Activated T-helper 1 cell treated with anti-CD3 and anti-CD28 coated beads, Interleukin-12 subunit alpha, Interleukin-12 subunit beta, Interleukin-2, Interleukin-4 antibody, amounts not matched to agents 30 ng/mL and 10 ng/mL and 1 ng/mL, durations not matched to agents 14 hours and 24 hours and 36 hours (primary cell): ENCODE data around the gene APMAP. TPM values are rescaled to one million over a fixed set of nuclear protein-coding genes. Genes with fewer than 3 reads are reported as not detected.

Experiments used
- DNase-seq: peaks from one replicate; pipeline ENCODE4 v3.0.0; 2021; ENCODE audit warnings: low spot score
- H3K27ac Mint-ChIP-seq: one replicate; pipeline ENCODE4 v1.8.0; 2021; ENCODE audit warnings: mild to moderate bottlenecking, mixed read lengths
- H3K27me3 Mint-ChIP-seq: one replicate; pipeline ENCODE4 v1.8.0; 2022; ENCODE audit warnings: mild to moderate bottlenecking, moderate library complexity, mixed read lengths; ENCODE audit not compliant: insufficient read depth
- H3K36me3 Mint-ChIP-seq: one replicate; pipeline ENCODE4 v1.8.0; 2021; ENCODE audit warnings: low read depth, mixed read lengths
- H3K4me1 Mint-ChIP-seq: one replicate; pipeline ENCODE4 v1.8.0; 2021; ENCODE audit warnings: low read depth, mixed read lengths
- H3K4me3 Mint-ChIP-seq: one replicate; pipeline ENCODE4 v1.8.0; 2021; ENCODE audit warnings: mild to moderate bottlenecking, moderate library complexity, mixed read lengths
- H3K9me3 Mint-ChIP-seq: one replicate; pipeline ENCODE4 v1.8.0; 2021; ENCODE audit warnings: mixed read lengths
- intact Hi-C: fragments of 100-400 bp; cut with micrococcal nuclease; formaldehyde crosslinking; loops from one replicate; pipeline ENCODE4 v1.15.1; 2024
- total RNA-seq: library from RNA; stranded (reverse); gene quantifications from 2 replicates; pipeline ENCODE4 v1.2.3, GENCODE V29; 2022

Gene APMAP
- total RNA-seq, 1 donor from 2014 or later, result 58.7 TPM

- peaks cover 91% of the 10 kb centered on the region for H3K4me1 Mint-ChIP-seq
- no peaks in the 10 kb centered on the region for H3K9me3 Mint-ChIP-seq
- intact Hi-C loops, result no loop called here
- no peak for DNase-seq
- no peaks in the 10 kb centered on the region for H3K27me3 Mint-ChIP-seq
- H3K4me3 Mint-ChIP-seq, result no peak overlapping the region
- peaks cover 50% of the 10 kb centered on the region for H3K36me3 Mint-ChIP-seq
- no peak overlapping the region for H3K27ac Mint-ChIP-seq
Observed at GRCh38 chr20:24987244-24987643, 5.3 kb downstream of the APMAP start.

- DNase-seq, result no peak
- H3K27ac Mint-ChIP-seq, result no peak overlapping the region
- intact Hi-C loops, result no loop called here
- H3K27me3 Mint-ChIP-seq, result no peaks in the 10 kb centered on the region
- H3K4me1 Mint-ChIP-seq, result peaks cover 91% of the 10 kb centered on the region
- H3K4me3 Mint-ChIP-seq, result no peak overlapping the region
- no peaks in the 10 kb centered on the region for H3K9me3 Mint-ChIP-seq
- peaks cover 52% of the 10 kb centered on the region for H3K36me3 Mint-ChIP-seq
Observed at GRCh38 chr20:24986436-24987015, 6.0 kb downstream of the APMAP start.

- no peaks in the 10 kb centered on the region for H3K27me3 Mint-ChIP-seq
- intact Hi-C loops, result no loop called here
- peaks cover 91% of the 10 kb centered on the region for H3K4me1 Mint-ChIP-seq
- H3K4me3 Mint-ChIP-seq, result no peak overlapping the region
- DNase-seq, result no peak
- peaks cover 58% of the 10 kb centered on the region for H3K36me3 Mint-ChIP-seq
- no peaks in the 10 kb centered on the region for H3K9me3 Mint-ChIP-seq
- no peak overlapping the region for H3K27ac Mint-ChIP-seq
Observed at GRCh38 chr20:24985802-24986201, 6.7 kb downstream of the APMAP start.

GRCh38 chr20:24984961-24985640 lies 7.5 kb downstream of the APMAP start:
- Mint-ChIP-seq H3K36me3 (peaks cover 59% of the 10 kb centered on the region), H3K9me3 (peaks cover 2% of the 10 kb centered on the region), H3K27me3 (no peaks in the 10 kb centered on the region), H3K4me3 (no peak overlapping the region), H3K27ac (no peak overlapping the region), H3K4me1 (peaks cover 85% of the 10 kb centered on the region)
- intact Hi-C loops, result no loop called here
- DNase-seq, result no peak

- no peak overlapping the region for H3K27ac Mint-ChIP-seq
- H3K27me3 Mint-ChIP-seq, result no peaks in the 10 kb centered on the region
- H3K36me3 Mint-ChIP-seq, result peaks cover 65% of the 10 kb centered on the region
- no peak overlapping the region for H3K4me3 Mint-ChIP-seq
- no peak for DNase-seq
- H3K9me3 Mint-ChIP-seq, result peaks cover 5% of the 10 kb centered on the region
- peaks cover 82% of the 10 kb centered on the region for H3K4me1 Mint-ChIP-seq
- intact Hi-C loops, result no loop called here
Observed at GRCh38 chr20:24983896-24984295, 8.7 kb downstream of the APMAP start.

GRCh38 chr20:24981790-24982189 lies 10.8 kb downstream of the APMAP start:
- H3K36me3 Mint-ChIP-seq, result peaks cover 71% of the 10 kb centered on the region
- peaks cover 70% of the 10 kb centered on the region for H3K4me1 Mint-ChIP-seq
- H3K4me3 Mint-ChIP-seq, result no peak overlapping the region
- peaks cover 6% of the 10 kb centered on the region for H3K9me3 Mint-ChIP-seq
- H3K27ac Mint-ChIP-seq, result no peak overlapping the region
- intact Hi-C loops, result no loop called here
- DNase-seq, result no peak
- no peaks in the 10 kb centered on the region for H3K27me3 Mint-ChIP-seq

- Mint-ChIP-seq H3K36me3 (peaks cover 76% of the 10 kb centered on the region), H3K27ac (no peak overlapping the region), H3K9me3 (peaks cover 11% of the 10 kb centered on the region), H3K4me1 (peaks cover 66% of the 10 kb centered on the region), H3K4me3 (no peak overlapping the region), H3K27me3 (no peaks in the 10 kb centered on the region)
- intact Hi-C loops, result no loop called here
- DNase-seq, result no peak
Observed at GRCh38 chr20:24981282-24981681, 11.3 kb downstream of the APMAP start.

- Mint-ChIP-seq H3K4me3 (no peak overlapping the region), H3K27ac (no peak overlapping the region), H3K27me3 (no peaks in the 10 kb centered on the region), H3K4me1 (peaks cover 58% of the 10 kb centered on the region), H3K36me3 (peaks cover 82% of the 10 kb centered on the region), H3K9me3 (peaks cover 19% of the 10 kb centered on the region)
- DNase-seq, result no peak
- intact Hi-C loops, result no loop called here
Observed at GRCh38 chr20:24980291-24981053, 12.1 kb downstream of the APMAP start.

GRCh38 chr20:24979036-24979960 lies 13.3 kb downstream of the APMAP start:
- Mint-ChIP-seq H3K9me3 (peaks cover 21% of the 10 kb centered on the region), H3K4me3 (no peak overlapping the region), H3K4me1 (peaks cover 46% of the 10 kb centered on the region), H3K27ac (peak overlapping the region; percentile 56), H3K27me3 (no peaks in the 10 kb centered on the region), H3K36me3 (peaks cover 84% of the 10 kb centered on the region)
- no peak for DNase-seq
- intact Hi-C loops, result no loop called here

- H3K27ac Mint-ChIP-seq, result no peak overlapping the region
- peaks cover 86% of the 10 kb centered on the region for H3K36me3 Mint-ChIP-seq
- H3K4me3 Mint-ChIP-seq, result no peak overlapping the region
- H3K27me3 Mint-ChIP-seq, result no peaks in the 10 kb centered on the region
- H3K4me1 Mint-ChIP-seq, result peaks cover 43% of the 10 kb centered on the region
- peaks cover 21% of the 10 kb centered on the region for H3K9me3 Mint-ChIP-seq
- intact Hi-C loops, result no loop called here
- no peak for DNase-seq
Observed at GRCh38 chr20:24978513-24978912, 14.0 kb downstream of the APMAP start.

GRCh38 chr20:24977797-24978196 lies 14.8 kb downstream of the APMAP start:
- H3K9me3 Mint-ChIP-seq, result peaks cover 21% of the 10 kb centered on the region
- H3K4me3 Mint-ChIP-seq, result no peak overlapping the region
- no peak for DNase-seq
- peaks cover 40% of the 10 kb centered on the region for H3K4me1 Mint-ChIP-seq
- no peak overlapping the region for H3K27ac Mint-ChIP-seq
- peaks cover 86% of the 10 kb centered on the region for H3K36me3 Mint-ChIP-seq
- no peaks in the 10 kb centered on the region for H3K27me3 Mint-ChIP-seq
- intact Hi-C loops, result no loop called here

- Mint-ChIP-seq H3K4me1 (peaks cover 35% of the 10 kb centered on the region), H3K27ac (no peak overlapping the region), H3K27me3 (no peaks in the 10 kb centered on the region), H3K4me3 (no peak overlapping the region), H3K36me3 (peaks cover 85% of the 10 kb centered on the region), H3K9me3 (peaks cover 21% of the 10 kb centered on the region)
- intact Hi-C loops, result no loop called here
- DNase-seq, result no peak
Observed at GRCh38 chr20:24977336-24977735, 15.2 kb downstream of the APMAP start.
